Measurements from ENCODE around the gene UBE2Z.

Gene UBE2Z

DNA sequence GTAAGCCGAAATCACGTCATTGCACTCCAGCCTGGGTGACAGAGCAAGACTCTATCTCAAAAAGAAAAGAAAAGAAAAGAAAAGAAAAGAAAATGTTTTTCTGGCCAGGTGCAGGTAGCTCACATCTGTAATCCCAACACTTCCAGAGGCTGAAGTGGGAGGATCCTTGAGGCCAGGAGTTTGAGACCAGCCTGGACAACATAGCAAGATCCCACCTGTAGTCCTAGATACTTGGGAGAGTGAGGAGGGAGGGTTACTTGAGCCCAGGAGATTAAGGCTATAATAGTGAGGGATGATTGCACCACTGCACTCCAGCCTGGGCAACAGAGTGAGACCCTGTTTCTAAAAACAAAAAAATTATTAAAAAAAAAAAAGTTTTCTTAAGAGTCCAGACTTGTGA, 18.1 kb upstream of the UBE2Z start:
- Mint-ChIP-seq H3K27ac (no peak overlapping the region), H3K4me1 (ENCODE audit: low read depth) (peaks cover 32% of the 10 kb centered on the region), H3K27me3 (no peaks in the 10 kb centered on the region), H3K4me3 (no peak overlapping the region), H3K36me3 (ENCODE audit: low read depth) (peaks cover 29% of the 10 kb centered on the region), H3K9me3 (no peaks in the 10 kb centered on the region)
- no peak for DNase-seq

DNA sequence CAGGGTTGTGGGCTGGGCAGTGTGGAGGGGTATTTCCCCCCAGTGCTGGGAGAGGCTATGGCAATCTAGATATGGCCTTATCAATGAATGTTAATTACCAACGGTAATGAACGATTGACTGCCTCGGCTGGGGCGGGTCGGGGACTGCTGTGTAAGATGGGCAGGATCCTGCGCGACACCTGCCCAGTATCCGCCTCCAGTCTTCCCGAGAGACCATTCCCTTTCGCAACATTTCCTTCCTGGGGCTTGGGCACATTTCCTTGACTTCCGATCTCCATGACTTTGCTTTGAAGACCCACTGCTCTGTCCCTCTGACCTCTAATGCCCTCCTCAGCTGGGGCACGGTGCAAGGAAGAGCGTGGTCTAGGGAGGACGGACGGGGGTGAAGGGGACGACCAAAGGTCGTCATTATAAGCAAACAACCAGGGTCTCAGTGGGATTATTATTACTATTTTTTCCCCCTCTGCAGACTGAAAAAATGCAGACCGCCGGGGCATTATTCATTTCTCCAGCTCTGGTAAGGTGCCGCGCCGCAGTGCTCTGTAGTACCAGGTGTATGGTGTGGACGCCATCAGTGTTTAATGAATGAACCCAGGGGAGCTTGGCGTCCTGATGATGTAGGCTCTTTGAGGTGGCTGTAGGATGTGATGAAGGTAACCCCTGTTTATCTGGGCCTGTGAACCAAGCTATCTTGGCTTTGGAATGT, 15.1 kb upstream of the UBE2Z start:
- Mint-ChIP-seq H3K4me3 (peak overlapping the region; percentile 93), H3K4me1 (ENCODE audit: low read depth) (peaks cover 49% of the 10 kb centered on the region), H3K9me3 (no peaks in the 10 kb centered on the region), H3K36me3 (ENCODE audit: low read depth) (peaks cover 59% of the 10 kb centered on the region), H3K27me3 (no peaks in the 10 kb centered on the region), H3K27ac (peak overlapping the region; percentile 96)
- no peak for DNase-seq

DNA sequence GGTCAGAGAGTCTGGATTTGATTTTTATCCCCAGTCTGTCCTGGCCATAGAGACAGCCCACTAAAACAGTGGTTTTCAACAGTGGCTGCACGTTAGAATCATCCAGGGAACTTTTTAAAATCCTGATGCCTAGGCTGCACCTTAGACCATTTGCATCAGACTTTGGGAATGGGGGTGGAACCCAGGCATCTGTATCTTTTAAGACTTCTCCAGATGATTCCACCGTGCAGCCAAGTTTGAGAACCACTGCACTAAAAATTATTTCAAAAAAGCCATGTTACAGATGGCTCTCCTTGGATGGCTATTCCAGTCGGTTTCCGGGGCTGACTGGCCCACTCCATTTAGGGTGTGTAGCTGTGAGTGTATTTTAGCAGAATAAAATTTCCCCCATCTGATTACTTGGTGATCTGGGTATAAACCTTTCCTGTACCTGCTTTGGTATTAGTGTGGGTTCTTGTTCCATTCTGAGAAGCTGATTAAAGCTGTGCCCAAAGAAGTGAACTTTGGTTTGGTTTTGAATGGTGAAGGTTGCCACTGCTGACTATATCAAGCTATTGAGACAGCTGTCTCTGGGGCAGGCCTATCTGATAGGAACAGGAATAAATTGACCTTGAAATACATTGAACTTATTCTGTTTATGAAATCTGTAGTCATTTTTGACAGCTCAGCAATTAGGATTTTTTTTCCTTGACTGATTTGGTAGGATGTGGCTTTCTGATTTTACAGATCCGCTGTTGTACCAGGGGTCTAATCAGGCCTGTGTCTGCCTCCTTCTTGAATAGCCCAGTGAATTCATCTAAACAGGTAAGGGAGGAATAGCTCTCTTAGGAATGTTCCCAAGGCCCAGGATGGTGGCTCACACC, 14.3 kb upstream of the UBE2Z start:
- Mint-ChIP-seq H3K9me3 (no peaks in the 10 kb centered on the region), H3K4me3 (peak overlapping the region; percentile 93), H3K27me3 (no peaks in the 10 kb centered on the region), H3K27ac (peak overlapping the region; percentile 96), H3K36me3 (ENCODE audit: low read depth) (peaks cover 65% of the 10 kb centered on the region), H3K4me1 (ENCODE audit: low read depth) (peaks cover 52% of the 10 kb centered on the region)
- DNase-seq: no peak

DNA sequence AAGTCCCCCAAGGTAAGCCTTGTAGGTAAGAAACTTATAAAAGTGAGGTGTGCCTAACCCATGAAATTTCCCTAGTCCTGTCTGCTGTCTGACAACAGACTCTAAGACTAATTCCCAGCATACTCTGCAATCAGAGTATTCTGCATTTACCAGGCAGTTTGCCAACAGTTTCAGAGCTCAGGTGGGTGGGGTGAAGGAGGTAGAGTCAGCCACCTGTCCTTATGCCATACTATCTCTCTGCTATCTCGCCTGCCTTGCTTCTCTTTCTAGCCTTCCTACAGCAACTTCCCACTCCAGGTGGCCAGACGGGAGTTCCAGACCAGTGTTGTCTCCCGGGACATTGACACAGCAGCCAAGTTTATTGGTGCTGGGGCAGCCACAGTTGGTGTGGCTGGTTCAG, 13.3 kb upstream of the UBE2Z start:
- no peaks in the 10 kb centered on the region for H3K9me3 Mint-ChIP-seq

DNA sequence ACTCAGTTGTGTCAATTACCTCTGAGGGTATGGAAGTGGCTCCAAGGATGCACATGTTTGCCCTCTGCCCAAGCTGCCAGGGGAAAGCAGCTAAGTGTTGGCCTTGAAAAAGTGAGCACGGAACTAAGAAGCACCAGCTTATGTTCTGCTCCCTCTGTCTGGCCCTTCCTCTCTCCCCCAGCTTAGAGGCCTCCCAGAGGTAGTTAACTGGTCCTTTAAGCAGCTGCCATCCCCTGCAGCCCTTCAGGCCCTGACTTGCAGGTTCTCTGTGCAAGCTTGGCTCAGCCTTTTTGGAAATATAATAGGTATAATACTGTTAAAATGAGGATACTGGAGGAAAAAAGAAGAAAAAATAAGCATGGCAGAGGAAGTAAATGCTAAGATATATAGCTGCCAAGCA, 7.0 kb upstream of the UBE2Z start:
- H3K4me1 Mint-ChIP-seq (ENCODE audit: low read depth): peaks cover 13% of the 10 kb centered on the region
- no peak overlapping the region for H3K27ac Mint-ChIP-seq
- H3K36me3 Mint-ChIP-seq (ENCODE audit: low read depth): peaks cover 29% of the 10 kb centered on the region
- H3K9me3 Mint-ChIP-seq: no peaks in the 10 kb centered on the region
- no peak for DNase-seq
- no peak overlapping the region for H3K4me3 Mint-ChIP-seq
- H3K27me3 Mint-ChIP-seq: no peaks in the 10 kb centered on the region

More for the DNA sequence above, 13.3 kb upstream of the UBE2Z start:
- Mint-ChIP-seq H3K4me1 (ENCODE audit: low read depth) (peaks cover 52% of the 10 kb centered on the region), H3K36me3 (ENCODE audit: low read depth) (peaks cover 70% of the 10 kb centered on the region), H3K4me3 (no peak overlapping the region), H3K27ac (peak overlapping the region; percentile 76), H3K27me3 (no peaks in the 10 kb centered on the region)
- no peak for DNase-seq

DNA sequence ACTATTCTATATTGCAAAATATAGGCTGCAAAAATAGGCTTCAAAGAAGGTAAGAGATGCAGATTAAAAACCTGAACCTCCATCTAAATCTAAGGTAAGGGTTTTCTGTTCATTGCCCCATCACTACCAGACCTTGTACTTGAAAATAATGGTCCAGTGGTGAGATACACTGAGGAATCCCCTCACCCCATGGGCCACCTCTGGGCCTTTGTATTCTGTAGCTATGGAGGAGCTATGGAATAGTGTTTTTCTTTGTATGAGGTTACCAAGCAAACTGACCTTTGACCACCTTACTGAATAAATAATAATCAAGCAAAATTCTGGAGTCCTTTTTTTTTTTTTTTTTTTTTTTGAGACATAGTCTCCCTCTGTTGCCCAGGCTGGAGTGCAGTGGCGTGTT, 4.8 kb upstream of the UBE2Z start:
- DNase-seq: no peak
- H3K27me3 Mint-ChIP-seq: no peaks in the 10 kb centered on the region
- no peaks in the 10 kb centered on the region for H3K9me3 Mint-ChIP-seq
- no peak overlapping the region for H3K4me3 Mint-ChIP-seq
- H3K27ac Mint-ChIP-seq: no peak overlapping the region
- H3K4me1 Mint-ChIP-seq (ENCODE audit: low read depth): peaks cover 11% of the 10 kb centered on the region
- peaks cover 14% of the 10 kb centered on the region for H3K36me3 Mint-ChIP-seq (ENCODE audit: low read depth)

DNA sequence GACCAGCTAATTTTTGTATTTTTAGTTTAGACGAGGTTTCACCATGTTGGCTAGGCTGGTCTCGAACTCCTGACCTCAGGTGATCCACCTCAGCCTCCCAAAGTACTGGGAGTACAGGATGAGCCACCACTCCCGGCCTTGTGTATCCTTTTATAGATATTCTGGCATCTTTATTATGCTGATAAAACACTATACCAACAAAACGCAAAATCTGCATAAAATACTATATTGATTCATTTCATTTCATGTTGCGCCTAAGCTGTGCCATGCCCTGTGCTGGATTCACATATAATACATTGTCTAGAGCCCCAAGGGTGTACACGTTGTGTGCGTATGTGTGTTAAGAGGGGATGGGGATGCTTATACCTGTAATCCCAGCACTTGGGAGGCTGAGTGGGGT, 3.8 kb upstream of the UBE2Z start:
- no peak for DNase-seq
- no peaks in the 10 kb centered on the region for H3K27me3 Mint-ChIP-seq
- no peaks in the 10 kb centered on the region for H3K9me3 Mint-ChIP-seq
- H3K4me1 Mint-ChIP-seq (ENCODE audit: low read depth): peaks cover 12% of the 10 kb centered on the region
- H3K4me3 Mint-ChIP-seq: no peak overlapping the region
- peaks cover 12% of the 10 kb centered on the region for H3K36me3 Mint-ChIP-seq (ENCODE audit: low read depth)
- H3K27ac Mint-ChIP-seq: no peak overlapping the region

DNA sequence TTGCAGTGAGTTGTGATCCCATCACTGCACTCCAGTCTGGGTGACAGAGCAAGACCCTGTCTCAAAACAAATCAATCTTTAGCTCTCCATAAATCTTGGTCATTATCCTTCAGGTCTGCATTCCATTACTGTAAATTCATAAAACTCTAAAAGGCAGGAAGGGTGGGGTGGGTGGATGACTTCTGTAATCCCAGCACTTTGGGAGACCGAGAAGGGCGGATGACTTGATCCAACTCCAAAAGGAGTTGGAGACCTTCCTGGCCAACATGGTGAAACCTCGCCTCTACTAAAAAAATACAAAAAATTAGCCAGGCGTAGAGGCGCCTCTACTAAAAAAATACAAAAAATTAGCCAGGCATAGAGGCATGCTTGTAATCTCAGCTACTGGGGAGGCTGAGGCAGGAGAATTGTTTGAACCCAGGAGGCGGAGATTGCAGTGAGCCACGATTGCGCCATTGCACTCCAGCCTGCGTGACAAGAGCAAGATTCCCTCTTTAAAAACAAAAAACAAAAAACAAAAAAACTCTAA, 2.2 kb upstream of the UBE2Z start:
- Mint-ChIP-seq H3K36me3 (ENCODE audit: low read depth) (peaks cover 25% of the 10 kb centered on the region), H3K27ac (no peak overlapping the region), H3K4me1 (ENCODE audit: low read depth) (peaks cover 28% of the 10 kb centered on the region), H3K27me3 (no peaks in the 10 kb centered on the region), H3K4me3 (no peak overlapping the region), H3K9me3 (no peaks in the 10 kb centered on the region)
- no peak for DNase-seq

DNA sequence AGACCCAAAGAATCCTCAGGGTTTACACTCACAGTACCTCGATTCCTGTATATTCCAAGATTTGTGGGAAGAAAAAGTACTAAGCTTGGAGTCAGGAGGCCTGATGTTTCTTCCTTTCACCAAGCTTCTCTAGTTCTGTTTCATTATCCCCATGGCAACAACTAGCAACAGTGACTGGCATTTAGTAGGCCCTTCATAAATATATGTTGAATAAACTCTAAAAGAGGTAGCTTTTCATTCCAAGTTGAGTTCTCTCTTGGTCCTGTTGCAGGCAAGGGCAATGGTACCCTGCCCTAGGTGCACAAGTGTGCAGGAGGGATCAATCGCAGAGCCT, 527 bp upstream of the UBE2Z start:
- Mint-ChIP-seq H3K9me3 (no peaks in the 10 kb centered on the region), H3K4me3 (peak overlapping the region; percentile 91), H3K36me3 (ENCODE audit: low read depth) (peaks cover 42% of the 10 kb centered on the region), H3K27me3 (no peaks in the 10 kb centered on the region), H3K4me1 (ENCODE audit: low read depth) (peaks cover 44% of the 10 kb centered on the region), H3K27ac (peak overlapping the region; percentile 95)
- DNase-seq: no peak

DNA sequence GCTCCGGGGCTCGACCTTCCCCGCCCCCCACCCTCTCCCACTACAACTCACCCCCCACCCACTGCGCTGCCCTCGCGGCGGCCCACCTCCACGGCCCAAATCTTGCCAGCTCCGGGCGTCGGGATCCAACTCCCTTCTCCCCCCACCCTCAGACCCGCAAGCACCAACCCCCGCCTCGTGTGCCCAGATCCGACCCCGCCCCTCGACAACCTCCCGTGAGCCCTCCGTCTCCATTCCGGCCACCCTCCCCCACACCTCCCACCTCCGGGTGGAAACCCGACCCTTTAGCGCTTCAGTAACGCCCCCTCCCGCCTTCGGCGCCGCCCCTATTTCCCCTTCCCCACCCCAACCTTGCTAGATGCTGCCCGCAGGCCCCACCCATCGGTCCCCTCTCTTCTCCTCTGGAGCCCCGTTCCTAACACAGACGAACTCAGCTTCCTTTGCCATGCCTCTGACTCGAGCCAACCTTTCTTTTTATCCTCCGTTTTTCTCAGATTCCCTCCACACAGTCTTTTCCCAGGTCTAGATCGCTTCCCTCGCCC, 717 bp downstream of the UBE2Z start:
- peak; percentile 93 for DNase-seq
- peak overlapping the region; percentile 95 for H3K27ac Mint-ChIP-seq
- H3K9me3 Mint-ChIP-seq: no peaks in the 10 kb centered on the region
- H3K4me3 Mint-ChIP-seq: peak overlapping the region; percentile 91
- H3K4me1 Mint-ChIP-seq (ENCODE audit: low read depth): peaks cover 56% of the 10 kb centered on the region
- H3K27me3 Mint-ChIP-seq: no peaks in the 10 kb centered on the region
- peaks cover 54% of the 10 kb centered on the region for H3K36me3 Mint-ChIP-seq (ENCODE audit: low read depth)

DNA sequence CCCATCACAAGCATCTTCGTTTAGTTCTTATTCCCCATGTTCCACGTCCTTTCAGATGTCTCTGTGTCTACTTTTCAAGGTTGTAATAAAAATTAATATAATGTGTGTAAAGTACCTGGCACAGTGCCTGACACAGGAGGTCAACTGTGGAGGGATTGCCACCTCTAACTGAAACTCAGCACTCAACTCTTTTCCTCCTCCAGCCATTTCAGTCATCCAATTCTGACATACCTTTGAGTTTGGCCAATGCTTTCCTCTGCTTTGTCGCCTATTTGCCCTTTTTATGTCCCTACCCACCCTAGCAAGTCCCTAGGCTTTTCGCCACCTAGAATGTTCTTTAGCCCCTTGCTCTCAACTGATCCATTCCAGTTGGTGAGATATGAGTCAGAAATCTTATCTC, 1.6 kb downstream of the UBE2Z start:
- Mint-ChIP-seq H3K4me1 (ENCODE audit: low read depth) (peaks cover 65% of the 10 kb centered on the region), H3K27ac (peak overlapping the region; percentile 95), H3K9me3 (no peaks in the 10 kb centered on the region), H3K36me3 (ENCODE audit: low read depth) (peaks cover 63% of the 10 kb centered on the region), H3K4me3 (peak overlapping the region; percentile 91), H3K27me3 (no peaks in the 10 kb centered on the region)
- no peak for DNase-seq

DNA sequence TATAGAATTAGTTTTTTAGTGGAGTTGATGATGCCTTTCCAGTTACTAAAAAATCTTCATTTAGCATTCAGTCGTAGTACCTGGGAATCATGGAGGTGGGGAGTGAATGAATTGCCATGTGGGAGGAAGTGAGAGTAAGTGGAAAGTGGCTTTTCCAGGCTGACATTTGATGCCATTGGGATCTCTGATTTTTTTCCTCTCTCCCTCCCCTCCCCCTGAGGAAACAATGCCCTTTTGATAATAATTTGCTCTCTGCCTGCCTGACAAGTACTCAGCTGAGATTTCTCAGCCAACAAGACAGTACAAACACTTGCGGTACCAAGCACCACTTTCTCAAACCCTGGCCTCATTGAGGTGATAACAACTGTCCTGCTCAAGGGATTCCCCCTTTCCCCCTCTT, 2.2 kb downstream of the UBE2Z start:
- no peak for DNase-seq
- H3K27ac Mint-ChIP-seq: peak overlapping the region; percentile 95
- no peaks in the 10 kb centered on the region for H3K9me3 Mint-ChIP-seq
- H3K4me1 Mint-ChIP-seq (ENCODE audit: low read depth): peaks cover 69% of the 10 kb centered on the region
- H3K4me3 Mint-ChIP-seq: peak overlapping the region; percentile 91
- no peaks in the 10 kb centered on the region for H3K27me3 Mint-ChIP-seq
- peaks cover 69% of the 10 kb centered on the region for H3K36me3 Mint-ChIP-seq (ENCODE audit: low read depth)

DNA sequence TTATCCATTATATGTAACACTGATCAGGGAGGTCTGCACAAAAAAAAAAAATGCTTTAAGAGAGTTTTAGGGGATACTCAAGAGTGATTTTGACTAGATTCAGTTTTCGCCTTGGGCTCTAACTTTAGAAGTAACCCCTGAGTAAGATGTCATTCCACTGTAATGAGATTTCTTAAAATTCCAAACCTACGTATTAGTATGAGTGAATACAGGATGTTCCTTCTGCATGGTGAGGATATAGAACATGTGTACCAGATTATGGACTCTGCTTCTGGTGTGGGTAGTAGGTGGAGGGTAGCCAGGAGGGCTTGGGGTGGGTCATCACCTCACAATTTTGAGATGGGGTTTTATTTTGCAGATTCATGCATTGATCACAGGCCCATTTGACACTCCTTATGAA, 4.3 kb downstream of the UBE2Z start:
- Mint-ChIP-seq H3K9me3 (no peaks in the 10 kb centered on the region), H3K4me1 (ENCODE audit: low read depth) (peaks cover 83% of the 10 kb centered on the region), H3K27ac (peak overlapping the region; percentile 95), H3K27me3 (no peaks in the 10 kb centered on the region), H3K36me3 (ENCODE audit: low read depth) (peaks cover 88% of the 10 kb centered on the region), H3K4me3 (peak overlapping the region; percentile 91)
- DNase-seq: no peak

DNA sequence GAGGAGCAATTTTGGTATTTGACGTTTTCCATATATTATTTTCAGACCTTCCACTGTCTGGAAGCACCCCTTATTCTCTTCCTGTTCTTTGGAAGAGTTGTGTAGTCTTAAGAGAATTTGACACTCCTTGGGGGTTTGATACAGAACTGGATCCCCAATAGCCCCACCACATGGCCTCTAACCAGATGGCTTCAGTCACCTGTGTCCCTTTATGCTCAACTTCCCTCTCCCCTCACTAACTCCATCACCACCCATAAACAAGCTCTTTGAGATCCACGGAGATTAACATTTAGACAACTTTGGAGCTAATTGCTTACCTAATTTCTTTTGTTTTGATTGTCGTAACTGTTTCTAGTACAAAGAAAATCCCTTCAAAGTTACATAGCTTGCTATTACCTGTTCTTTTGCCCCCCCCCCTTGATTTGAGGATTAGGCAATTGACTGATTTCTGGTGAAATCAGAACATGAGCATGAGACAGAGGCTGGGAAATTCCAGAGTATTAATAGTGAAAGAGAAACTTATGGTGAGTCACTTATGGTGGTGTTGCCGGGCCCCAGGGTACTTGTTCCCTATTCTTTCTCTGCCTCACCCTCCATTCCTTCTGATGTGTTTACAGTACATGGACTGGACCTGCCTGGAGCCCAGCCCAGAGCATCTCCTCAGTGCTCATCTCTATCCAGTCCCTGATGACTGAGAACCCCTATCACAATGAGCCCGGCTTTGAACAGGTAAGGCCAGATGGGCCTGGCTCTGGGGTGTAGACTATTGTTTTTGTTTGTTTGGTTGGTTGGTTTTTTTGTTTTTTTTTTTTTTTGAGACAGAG, 7.5 kb downstream of the UBE2Z start:
- Mint-ChIP-seq H3K27me3 (no peaks in the 10 kb centered on the region), H3K9me3 (no peaks in the 10 kb centered on the region), H3K4me3 (peak overlapping the region; percentile 76), H3K27ac (peak overlapping the region; percentile 95), H3K4me1 (ENCODE audit: low read depth) (peaks cover 66% of the 10 kb centered on the region), H3K36me3 (ENCODE audit: low read depth) (peaks cover 95% of the 10 kb centered on the region)
- DNase-seq: peak; percentile 77

Measured in activated T-cell treated with anti-CD3 and anti-CD28 coated beads, Interleukin-2, amount 50 U/mL, for 24 hours (primary cell).